Measurements from ENCODE around the gene AIFM3.
"Not testable (repeated sequence)": the region's sequence is repeated elsewhere in the genome, so short reads cannot be mapped to it uniquely, and the experiment has no call there.

AIFM3 gene

GRCh38 chr22:20970939-20971657 lies 4.0 kb downstream of the AIFM3 start:
- no peak for TF ChIP-seq CTCF (IDR thresholded peaks at IDR 0.05)
- H3K27ac ChIP-seq: no peak overlapping the region
- peaks cover 0 to 36% of the 10 kb centered on the region in 2 donors for H3K27me3 ChIP-seq
- H3K4me3 ChIP-seq: no peak overlapping the region
- no peak for DNase-seq
- intact Hi-C loops (cut with DNase I; ENCODE audit: low total_unique reads): no loop called here
- no peaks in the 10 kb centered on the region for H3K9me3 ChIP-seq
- H3K36me3 ChIP-seq: no peaks in the 10 kb centered on the region
- peaks cover 0 to 6% (median 0%) of the 10 kb centered on the region in 4 donors for H3K4me1 ChIP-seq

DNA sequence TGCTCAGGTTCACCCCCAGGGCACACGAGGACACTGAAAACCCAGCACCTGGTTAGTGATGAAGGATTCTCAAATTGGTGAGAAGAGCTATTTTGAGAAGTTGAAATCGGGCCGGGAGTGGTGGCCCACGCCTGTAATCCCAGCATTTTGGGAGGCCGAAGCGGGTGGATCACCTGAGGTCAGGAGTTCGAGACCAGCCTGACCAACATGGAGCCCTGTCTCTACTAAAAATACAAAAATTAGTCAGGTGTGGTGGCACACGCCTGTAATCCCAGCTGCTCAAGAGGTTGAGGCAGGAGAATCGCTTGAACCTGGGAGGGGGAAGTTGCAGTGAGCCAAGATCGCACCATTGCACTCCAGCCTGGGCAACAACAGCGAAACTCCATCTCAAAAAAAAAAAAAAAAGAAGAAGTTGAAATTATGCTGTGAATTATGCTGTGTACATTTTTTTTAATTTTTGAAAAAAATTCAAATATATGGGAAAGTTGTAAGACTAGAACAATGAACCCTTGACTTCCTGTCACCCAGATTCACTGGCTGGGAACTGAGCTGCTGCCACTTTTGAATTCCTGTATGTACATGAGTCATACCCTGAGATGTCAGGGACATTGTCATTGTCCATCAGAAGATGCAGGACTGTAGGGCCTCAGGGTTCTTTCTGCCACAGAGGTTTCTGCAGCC lies 5.1 kb downstream of the AIFM3 start:
- H3K4me1 ChIP-seq; intact Hi-C loops (cut with DNase I; ENCODE audit: low total_unique reads); H3K4me3 ChIP-seq; H3K36me3 ChIP-seq; H3K27ac ChIP-seq; H3K9me3 ChIP-seq; DNase-seq: not testable (repeated sequence)
- H3K27me3 ChIP-seq: peaks cover 0 to 35% of the 10 kb centered on the region in 2 donors

DNA sequence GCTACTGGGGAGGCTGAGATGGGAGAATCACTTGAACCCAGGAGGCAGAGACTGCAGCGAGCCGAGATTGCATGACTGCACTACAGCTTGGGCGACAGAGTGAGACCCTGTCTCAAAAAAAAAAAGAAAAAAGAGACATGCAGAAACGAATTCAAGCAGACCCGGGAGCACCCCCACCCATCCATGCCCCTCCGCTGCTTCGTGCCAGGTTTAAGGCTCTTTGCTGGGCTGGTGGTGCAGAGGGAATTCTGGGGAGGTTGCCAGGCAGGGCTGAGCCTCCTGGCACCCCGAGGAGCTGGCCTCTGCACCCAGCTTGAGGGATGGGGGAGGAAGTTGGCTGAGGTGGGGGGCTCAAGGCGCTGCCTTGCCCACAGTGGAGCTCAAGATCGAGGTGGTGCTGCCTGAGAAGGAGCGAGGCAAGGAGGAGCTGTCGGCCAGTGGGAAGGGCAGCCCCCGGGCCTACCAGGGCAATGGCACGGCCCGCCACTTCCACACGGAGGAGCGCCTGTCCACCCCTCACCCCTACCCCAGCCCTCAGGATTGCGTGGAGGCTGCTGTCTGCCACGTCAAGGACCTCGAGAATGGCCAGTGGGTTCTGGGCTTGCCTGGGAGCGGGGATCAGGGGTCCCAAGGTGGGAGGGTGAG lies 6.0 kb downstream of the AIFM3 start:
- Histone ChIP-seq H3K4me1 (peaks cover 0 to 6% (median 0%) of the 10 kb centered on the region in 4 donors), H3K27me3 (peaks cover 0 to 42% of the 10 kb centered on the region in 2 donors), H3K9me3 (peaks cover 0 to under 1% (median 0%) of the 10 kb centered on the region in 3 donors), H3K27ac (no peak overlapping the region), H3K4me3 (no peak overlapping the region), H3K36me3 (no peaks in the 10 kb centered on the region)
- DNase-seq: no peak
- intact Hi-C loops (cut with DNase I; ENCODE audit: low total_unique reads): no loop called here
- TF ChIP-seq CTCF (IDR thresholded peaks at IDR 0.05): no peak

- H3K4me3 ChIP-seq: no peak overlapping the region
- TF ChIP-seq CTCF (IDR thresholded peaks at IDR 0.05): no peak
- H3K27me3 ChIP-seq: peaks cover 0 to 47% of the 10 kb centered on the region in 2 donors
- no peak overlapping the region for H3K27ac ChIP-seq
- H3K9me3 ChIP-seq: peaks cover 0 to 7% (median 0%) of the 10 kb centered on the region in 3 donors
- intact Hi-C loops (cut with DNase I; ENCODE audit: low total_unique reads): no loop called here
- DNase-seq: no peak
- peaks cover 0 to 2% (median 0%) of the 10 kb centered on the region in 4 donors for H3K4me1 ChIP-seq
- no peaks in the 10 kb centered on the region for H3K36me3 ChIP-seq
Measured at GRCh38 chr22:20973634-20974286, 6.7 kb downstream of the AIFM3 start.

GRCh38 chr22:20974336-20974955 lies 7.4 kb downstream of the AIFM3 start:
- Histone ChIP-seq H3K9me3 (peaks cover 0 to 10% (median 0%) of the 10 kb centered on the region in 3 donors), H3K4me1 (peaks cover 0 to 4% (median 2%) of the 10 kb centered on the region in 4 donors), H3K27me3 (peaks cover 0 to 53% of the 10 kb centered on the region in 2 donors), H3K27ac (no peak overlapping the region), H3K4me3 (no peak overlapping the region), H3K36me3 (no peaks in the 10 kb centered on the region)
- no peak for TF ChIP-seq CTCF (IDR thresholded peaks at IDR 0.05)
- intact Hi-C loops (cut with DNase I; ENCODE audit: low total_unique reads): no loop called here
- no peak for DNase-seq
